ENCODE results near the gene GARNL3. TPM values are rescaled to one million over a fixed set of nuclear protein-coding genes. Genes with fewer than 3 reads are reported as not detected.

GARNL3 gene
- total and polyA plus RNA-seq, 11 donors = 7.1 to 60.4 (median 20.3) TPM

DNA sequence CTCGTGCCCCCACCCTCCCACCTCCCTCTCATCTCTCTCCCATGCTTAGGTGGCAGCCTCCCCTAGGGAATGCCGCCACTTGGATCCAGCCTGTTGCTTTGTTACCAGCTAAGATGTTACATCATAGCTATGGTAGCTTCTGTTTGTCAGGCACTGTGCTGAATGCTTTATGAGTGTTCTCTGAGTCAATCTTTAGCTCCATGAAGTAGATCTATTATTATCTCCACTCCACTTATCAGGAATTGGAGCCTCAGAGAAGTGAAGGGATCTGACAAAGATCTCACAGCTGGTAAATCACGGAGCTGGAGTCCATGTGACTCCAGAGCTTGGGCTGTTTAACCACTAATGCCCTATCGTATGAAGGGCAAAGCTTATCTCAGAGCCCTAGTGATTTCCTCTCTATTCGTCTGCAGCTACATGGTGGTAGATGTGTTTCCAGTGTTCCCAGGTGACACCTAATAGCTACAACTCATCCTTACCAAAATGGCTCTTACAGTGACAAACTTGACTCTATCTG, 54.1 kb downstream of the GARNL3 start:
- Histone ChIP-seq H3K27ac (peak overlapping the region; percentile 8 to 76 (median 60)), H3K27me3 (no peaks in the 10 kb centered on the region), H3K4me1 (peaks cover 0 to 48% (median 21%) of the 10 kb centered on the region in 12 donors), H3K36me3 (peaks cover 0 to 49% (median 0%) of the 10 kb centered on the region in 9 donors), H3K4me3 (no peak overlapping the region), H3K9me3 (no peaks in the 10 kb centered on the region)
- 28 to 35% (median 31%) methylated on average over 5 of the region's 5 CpGs for WGBS, 4 donors
- intact Hi-C loops (cut with DNase I) = loop anchor here in 4 of 10 donors (5.0 to 10.0 kb wide), 4 partner anchors 56 to 94 kb away; partner anchors contain the start of genes GARNL3 (in 1 of the 4) and SLC2A8 (in 1 of the 4)
- DNase-seq (peak in 4 of 5 donors; percentile 28 to 64 (median 38)), ATAC-seq (peak; percentile 51 to 85 (median 83))
- no peak for TF ChIP-seq POLR2A (IDR thresholded peaks at IDR 0.05)
- TF ChIP-seq, protein P1, sequence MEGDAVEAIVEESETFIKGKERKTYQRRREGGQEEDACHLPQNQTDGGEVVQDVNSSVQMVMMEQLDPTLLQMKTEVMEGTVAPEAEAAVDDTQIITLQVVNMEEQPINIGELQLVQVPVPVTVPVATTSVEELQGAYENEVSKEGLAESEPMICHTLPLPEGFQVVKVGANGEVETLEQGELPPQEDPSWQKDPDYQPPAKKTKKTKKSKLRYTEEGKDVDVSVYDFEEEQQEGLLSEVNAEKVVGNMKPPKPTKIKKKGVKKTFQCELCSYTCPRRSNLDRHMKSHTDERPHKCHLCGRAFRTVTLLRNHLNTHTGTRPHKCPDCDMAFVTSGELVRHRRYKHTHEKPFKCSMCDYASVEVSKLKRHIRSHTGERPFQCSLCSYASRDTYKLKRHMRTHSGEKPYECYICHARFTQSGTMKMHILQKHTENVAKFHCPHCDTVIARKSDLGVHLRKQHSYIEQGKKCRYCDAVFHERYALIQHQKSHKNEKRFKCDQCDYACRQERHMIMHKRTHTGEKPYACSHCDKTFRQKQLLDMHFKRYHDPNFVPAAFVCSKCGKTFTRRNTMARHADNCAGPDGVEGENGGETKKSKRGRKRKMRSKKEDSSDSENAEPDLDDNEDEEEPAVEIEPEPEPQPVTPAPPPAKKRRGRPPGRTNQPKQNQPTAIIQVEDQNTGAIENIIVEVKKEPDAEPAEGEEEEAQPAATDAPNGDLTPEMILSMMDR (IDR thresholded peaks at IDR 0.05) = no peak

DNA sequence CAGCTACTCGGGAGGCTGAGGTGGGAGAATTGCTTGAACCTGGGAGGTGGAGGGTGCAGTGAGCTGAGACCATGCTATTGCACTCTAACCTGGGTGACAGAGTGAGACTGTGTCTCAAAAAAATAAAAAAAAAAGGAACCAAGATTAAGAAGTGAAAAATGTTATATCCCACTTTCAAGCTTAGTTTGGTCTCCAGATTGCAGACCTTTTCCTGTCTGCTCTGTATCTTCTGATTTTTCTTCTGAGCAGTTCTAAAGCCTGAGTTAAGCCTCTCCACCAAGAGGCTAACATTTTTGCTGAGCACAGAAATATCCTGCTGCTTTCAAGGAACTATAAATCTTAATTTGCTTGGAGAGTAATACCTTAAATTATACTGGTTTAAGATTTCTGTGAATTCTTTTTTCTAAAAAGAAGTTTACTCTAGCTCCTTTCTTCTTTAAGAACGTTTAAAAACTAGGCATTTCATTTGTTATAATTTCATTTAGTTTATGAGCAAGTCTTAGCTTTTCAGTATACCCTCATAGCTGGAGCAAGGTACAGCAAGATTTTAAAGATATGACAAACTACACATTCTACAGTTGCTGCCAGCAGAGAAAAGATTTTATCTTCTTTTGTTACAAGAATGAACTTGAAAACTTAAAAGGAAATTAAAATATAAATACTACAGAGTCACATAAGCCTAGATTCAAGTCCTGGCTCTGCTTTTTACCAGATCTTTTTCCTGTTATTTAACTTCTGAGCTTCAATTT, 55.0 kb downstream of the GARNL3 start:
- no peaks in the 10 kb centered on the region for H3K27me3 ChIP-seq
- H3K9me3 ChIP-seq = no peaks in the 10 kb centered on the region
- ATAC-seq = no peak
- H3K27ac ChIP-seq = peak overlapping the region; percentile 10 to 76 (median 60)
- no peak for DNase-seq
- 70 to 75% (median 72%) methylated on average over 2 of the region's 2 CpGs for WGBS, 4 donors
- peaks cover 0 to 46% (median 21%) of the 10 kb centered on the region in 12 donors for H3K4me1 ChIP-seq
- no peak overlapping the region for H3K4me3 ChIP-seq
- no peak for TF ChIP-seq POLR2A (IDR thresholded peaks at IDR 0.05)
- TF ChIP-seq, protein P1 (IDR thresholded peaks at IDR 0.05) = no peak
- peaks cover 0 to 52% (median 0%) of the 10 kb centered on the region in 9 donors for H3K36me3 ChIP-seq
- intact Hi-C loops (cut with DNase I) = loop anchor here in 4 of 10 donors (2.0 to 10.0 kb wide), 5 partner anchors 15 to 95 kb away; partner anchors contain the start of genes GARNL3 (in 1 of the 4) and SLC2A8 (in 1 of the 4)

DNA sequence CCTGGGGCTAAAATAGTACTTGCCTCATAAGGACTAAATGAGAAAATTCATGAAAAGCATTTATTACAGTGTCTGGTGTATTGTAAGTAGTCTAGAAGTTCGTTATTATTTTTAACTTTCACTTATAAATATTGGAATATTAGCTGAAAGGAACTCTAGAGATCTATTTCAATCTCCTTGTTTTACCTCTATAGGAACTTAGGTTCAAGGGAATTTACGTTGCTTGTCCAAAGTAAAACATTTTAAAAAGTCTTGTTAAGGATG, 55.5 kb downstream of the GARNL3 start:
- DNase-seq (no peak), ATAC-seq (no peak)
- peaks cover 0 to 54% (median 4%) of the 10 kb centered on the region in 9 donors for H3K36me3 ChIP-seq
- peaks cover 0 to 42% (median 21%) of the 10 kb centered on the region in 12 donors for H3K4me1 ChIP-seq
- peak overlapping the region in 10 of 12 donors; percentile 7 to 76 (median 52) for H3K27ac ChIP-seq
- no peak overlapping the region for H3K4me3 ChIP-seq
- TF ChIP-seq, protein P1 (IDR thresholded peaks at IDR 0.05) = no peak
- TF ChIP-seq POLR2A (IDR thresholded peaks at IDR 0.05) = no peak
- no peaks in the 10 kb centered on the region for H3K27me3 ChIP-seq
- 64 to 73% (median 68%) methylated on average over 2 of the region's 2 CpGs for WGBS, 4 donors
- H3K9me3 ChIP-seq = no peaks in the 10 kb centered on the region
- intact Hi-C loops (cut with DNase I) = loop anchor here in 1 of 10 donors (2.0 kb wide), 1 partner anchor 15 kb away; no protein-coding TSS in a partner anchor

DNA sequence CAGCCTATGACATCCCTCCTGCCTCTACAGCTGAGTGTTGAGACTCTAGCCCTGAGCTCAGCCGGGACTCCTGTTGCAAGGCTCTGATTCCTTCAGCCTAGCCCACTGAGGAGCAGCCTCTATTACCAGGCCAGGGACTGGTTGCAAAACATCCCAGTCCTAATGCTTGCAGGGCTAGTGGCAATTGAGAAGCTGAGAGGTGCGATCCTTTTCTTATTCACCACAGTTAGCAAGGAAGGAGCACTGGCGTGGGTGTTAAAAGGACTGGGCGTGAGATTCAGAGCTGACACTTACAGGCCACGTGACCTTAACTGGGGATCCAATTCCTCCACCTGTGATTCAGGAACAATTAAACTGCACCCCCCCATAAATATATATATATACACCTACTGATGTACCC, 58.8 kb downstream of the GARNL3 start:
- no peak for TF ChIP-seq POLR2A (IDR thresholded peaks at IDR 0.05)
- TF ChIP-seq, protein P1 (IDR thresholded peaks at IDR 0.05) = no peak
- no peak overlapping the region for H3K4me3 ChIP-seq
- WGBS, 4 donors = 80 to 98% (median 96%) methylated on average over 5 of the region's 5 CpGs
- no peaks in the 10 kb centered on the region for H3K9me3 ChIP-seq
- intact Hi-C loops (cut with DNase I) = no loop called here
- H3K27ac ChIP-seq = no peak overlapping the region
- peaks cover 0 to 27% (median 16%) of the 10 kb centered on the region in 12 donors for H3K4me1 ChIP-seq
- DNase-seq (no peak), ATAC-seq (no peak)
- peaks cover 0 to 61% (median 10%) of the 10 kb centered on the region in 9 donors for H3K36me3 ChIP-seq
- H3K27me3 ChIP-seq = no peaks in the 10 kb centered on the region

All from heart left ventricle (tissue), 16 donors.